ENCODE measurements around the gene CYS1.
"Not testable (repeated sequence)": the region's sequence is repeated elsewhere in the genome, so short reads cannot be mapped to it uniquely, and the experiment has no call there.

GRCh38 chr2:10012366-10012962 lies 67.7 kb downstream of the CYS1 start:
- not testable (repeated sequence) for TF ChIP-seq CTCF (IDR thresholded peaks at IDR 0.05); FOXJ3 (CRISPR knock-in tag; IDR thresholded peaks at IDR 0.05; ENCODE audit: borderline replicate concordance); ZBTB43 (CRISPR knock-in tag; IDR thresholded peaks at IDR 0.05); ATF6 (CRISPR knock-in tag; IDR thresholded peaks at IDR 0.05); CREB1 (CRISPR knock-in tag; IDR thresholded peaks at IDR 0.05)
